GM21423 (cell line): ENCODE data around the gene SLC44A4.

Experiments used
- ATAC-seq: cut with Tn5 transposase; IDR thresholded peaks from one replicate; pipeline ENCODE4 v1.9.1; 2021; ENCODE audit warnings: mild to moderate bottlenecking, moderate library complexity; ENCODE audit not compliant: unreplicated experiment

The SLC44A4 gene

GRCh38 chr6:31901415-31901952, 22.7 kb upstream of the SLC44A4 start:
- no peak for ATAC-seq

- no peak for ATAC-seq
Observed at GRCh38 chr6:31900917-31901414, 22.2 kb upstream of the SLC44A4 start.

GRCh38 chr6:31899882-31900722, 21.3 kb upstream of the SLC44A4 start:
- ATAC-seq: no peak

- ATAC-seq: no peak
Observed at GRCh38 chr6:31899215-31899614, 20.4 kb upstream of the SLC44A4 start.

GRCh38 chr6:31898383-31899011, 19.7 kb upstream of the SLC44A4 start:
- no peak for ATAC-seq

- ATAC-seq: peak; percentile 51
Observed at GRCh38 chr6:31897612-31898382, 19.0 kb upstream of the SLC44A4 start, which contains the start of gene EHMT2. EHMT2 (minus strand) TSS chr6:31897698; CDS start chr6:31897677, 21 bp downstream.

- ATAC-seq: peak; percentile 5
Observed at GRCh38 chr6:31896856-31897611, 18.2 kb upstream of the SLC44A4 start.

GRCh38 chr6:31896493-31896855, 17.7 kb upstream of the SLC44A4 start:
- ATAC-seq: no peak

GRCh38 chr6:31892821-31893220, 14.0 kb upstream of the SLC44A4 start:
- no peak for ATAC-seq

- no peak for ATAC-seq
Observed at GRCh38 chr6:31889331-31889972, 10.7 kb upstream of the SLC44A4 start.

GRCh38 chr6:31888276-31889258, 9.8 kb upstream of the SLC44A4 start:
- ATAC-seq: no peak

GRCh38 chr6:31887173-31888007, 8.6 kb upstream of the SLC44A4 start:
- ATAC-seq: no peak

GRCh38 chr6:31886541-31886991, 7.8 kb upstream of the SLC44A4 start:
- no peak for ATAC-seq

- no peak for ATAC-seq
Observed at GRCh38 chr6:31884528-31885035, 5.8 kb upstream of the SLC44A4 start.

GRCh38 chr6:31883676-31884075, 4.9 kb upstream of the SLC44A4 start:
- no peak for ATAC-seq

- no peak for ATAC-seq
Observed at GRCh38 chr6:31882344-31882743, 3.5 kb upstream of the SLC44A4 start.

- ATAC-seq: no peak
Observed at GRCh38 chr6:31881136-31881859, 2.5 kb upstream of the SLC44A4 start.
